GM23248 (cell line): ENCODE data around the gene PTPRD. TPM values are rescaled to one million over a fixed set of nuclear protein-coding genes. Genes with fewer than 3 reads are reported as not detected.

Experiments
- DNase-seq: peaks from one replicate; pipeline ENCODE4 v3.0.0-alpha.2; 2015
- H2AFZ ChIP-seq: fragments of 200-600 bp; sonication (generic); 2 replicates; pipeline ENCODE4 v1.6.1; 2016; ENCODE audit warnings: antibody characterized with exemption
- H3F3A ChIP-seq: fragments of 200-600 bp; sonication (generic); 2 replicates; pipeline ENCODE4 v1.6.1; 2016; ENCODE audit warnings: mild to moderate bottlenecking, antibody characterized with exemption, mixed run types; ENCODE audit not compliant: insufficient read depth
- H3K27ac ChIP-seq: fragments of 200-600 bp; sonication (generic); 2 replicates; pipeline ENCODE4 v1.5.1; 2016; ENCODE audit warnings: mild to moderate bottlenecking
- H3K27me3 ChIP-seq: fragments of 200-600 bp; sonication (generic); replicated peaks from 2 replicates; pipeline ENCODE4 v1.6.1; 2016; ENCODE audit warnings: mild to moderate bottlenecking; ENCODE audit not compliant: insufficient read depth
- H3K36me3 ChIP-seq: fragments of 200-600 bp; sonication (generic); 2 replicates; pipeline ENCODE4 v1.6.1; 2016; ENCODE audit warnings: low read depth, mild to moderate bottlenecking
- H3K4me1 ChIP-seq: fragments of 200-600 bp; sonication (generic); 2 replicates; pipeline ENCODE4 v1.6.1; 2016; ENCODE audit warnings: mild to moderate bottlenecking; ENCODE audit not compliant: insufficient read depth
- H3K4me2 ChIP-seq: fragments of 200-600 bp; sonication (generic); one replicate; pipeline ENCODE4 v1.6.1; 2016; ENCODE audit warnings: mild to moderate bottlenecking; ENCODE audit not compliant: unreplicated experiment
- H3K4me3 ChIP-seq: fragments of 200-600 bp; sonication (generic); 2 replicates; pipeline ENCODE4 v1.5.1; 2016; ENCODE audit warnings: mild to moderate bottlenecking
- H3K79me2 ChIP-seq: fragments of 200-600 bp; sonication (generic); 2 replicates; pipeline ENCODE4 v1.6.1; 2016; ENCODE audit warnings: mild to moderate bottlenecking; ENCODE audit not compliant: insufficient read depth
- H3K9ac ChIP-seq: fragments of 200-600 bp; sonication (generic); 2 replicates; pipeline ENCODE4 v1.6.1; 2016; ENCODE audit warnings: mild to moderate bottlenecking
- H3K9me2 ChIP-seq: fragments of 200-600 bp; sonication (generic); 2 replicates; pipeline ENCODE4 v1.6.1; 2016; ENCODE audit warnings: mixed run types, mild to moderate bottlenecking, moderate library complexity; ENCODE audit not compliant: insufficient read depth
- H3K9me3 ChIP-seq: fragments of 200-600 bp; sonication (generic); one replicate; pipeline ENCODE4 v1.6.1; 2017; ENCODE audit warnings: low read depth
- H4K20me1 ChIP-seq: fragments of 200-600 bp; sonication (generic); 2 replicates; pipeline ENCODE4 v1.6.0; 2016; ENCODE audit not compliant: insufficient read depth
- EZH2 ChIP-seq: fragments of 200-600 bp; sonication (generic); IDR thresholded peaks from 2 replicates; pipeline ENCODE4 v1.6.1; 2018; ENCODE audit warnings: antibody characterized with exemption, mild to moderate bottlenecking; ENCODE audit not compliant: insufficient read depth, poor library complexity, severe bottlenecking
- EZH2phosphoT487 ChIP-seq: fragments of 200-600 bp; sonication (generic); IDR thresholded peaks from 2 replicates; pipeline ENCODE4 v1.6.1; 2018; ENCODE audit warnings: antibody characterized with exemption, moderate library complexity, mild to moderate bottlenecking, low read depth; ENCODE audit not compliant: insufficient read depth
- WGBS, 2 experiments: methylation state at CpG; one replicate each; pipeline ENCODE4 v1.1.6; 2015 to 2017; ENCODE audit warnings: low lambda C conversion rate in 2 of 2, low coverage in 1 of 2; ENCODE audit errors: missing lambda C conversion rate in 2 of 2; 5-methylcytosine and 5-hydroxymethylcytosine counted together
- in situ Hi-C: fragments of 300-500 bp; cut with MboI; formaldehyde crosslinking; loops from 2 replicates; pipeline ENCODE4 v1.15.0; 2020
- polyA plus RNA-seq: library from polyadenylated mRNA; unstranded; fragments of >200 nt; fragmentation: Nextera tagmentation; extraction: Ambion mirVana; gene quantifications from 2 replicates; pipeline ENCODE4 v1.2.1, GENCODE V29; 2016
- total RNA-seq: library from RNA; depleted of rRNA; stranded (reverse); fragments of >200 nt; shearing (Covaris generic); gene quantifications from 2 replicates; pipeline ENCODE4 v1.2.3, GENCODE V29; 2014

The PTPRD gene
- total and polyA plus RNA-seq, 2 experiments from 2014 or later, result 0.05 TPM; not detected in 1

GRCh38 chr9:8589476-8589875, 2023.3 kb downstream of the PTPRD start:
- DNase-seq, result no peak
- H3K27ac ChIP-seq, result no peak overlapping the region
- H3K9ac ChIP-seq, result no peak overlapping the region
- H3K79me2 ChIP-seq, result no peaks in the 10 kb centered on the region
- no peaks in the 10 kb centered on the region for H3K36me3 ChIP-seq
- H2AFZ ChIP-seq, result no peak overlapping the region
- no peaks in the 10 kb centered on the region for H3K4me1 ChIP-seq
- H3K4me2 ChIP-seq, result no peak overlapping the region
- H3K27me3 ChIP-seq, result no peaks in the 10 kb centered on the region
- no peaks in the 10 kb centered on the region for H3F3A ChIP-seq
- TF ChIP-seq EZH2, result no peak
- H4K20me1 ChIP-seq, result no peaks in the 10 kb centered on the region
- 43 to 47% methylated on average over 4 of the region's 4 CpGs for WGBS, 2 experiments
- H3K9me3 ChIP-seq, result no peaks in the 10 kb centered on the region
- in situ Hi-C loops, result no loop called here
- H3K4me3 ChIP-seq, result no peak overlapping the region
- no peaks in the 10 kb centered on the region for H3K9me2 ChIP-seq

- Histone ChIP-seq H3K4me1 (no peaks in the 10 kb centered on the region), H2AFZ (no peak overlapping the region), H3K9ac (no peak overlapping the region), H3K4me3 (no peak overlapping the region), H3K79me2 (no peaks in the 10 kb centered on the region), H3K27me3 (no peaks in the 10 kb centered on the region), H3K36me3 (no peaks in the 10 kb centered on the region), H3F3A (no peaks in the 10 kb centered on the region), H3K4me2 (no peak overlapping the region), H4K20me1 (no peaks in the 10 kb centered on the region), H3K9me2 (no peaks in the 10 kb centered on the region), H3K9me3 (no peaks in the 10 kb centered on the region), H3K27ac (no peak overlapping the region)
- in situ Hi-C loops, result no loop called here
- TF ChIP-seq EZH2phosphoT487, result no peak
- no peak for TF ChIP-seq EZH2
- 6 to 17% methylated on average over 2 of the region's 2 CpGs for WGBS, 2 experiments
- DNase-seq, result no peak
Measured at GRCh38 chr9:8585036-8585435, 2027.8 kb downstream of the PTPRD start.

DNA sequence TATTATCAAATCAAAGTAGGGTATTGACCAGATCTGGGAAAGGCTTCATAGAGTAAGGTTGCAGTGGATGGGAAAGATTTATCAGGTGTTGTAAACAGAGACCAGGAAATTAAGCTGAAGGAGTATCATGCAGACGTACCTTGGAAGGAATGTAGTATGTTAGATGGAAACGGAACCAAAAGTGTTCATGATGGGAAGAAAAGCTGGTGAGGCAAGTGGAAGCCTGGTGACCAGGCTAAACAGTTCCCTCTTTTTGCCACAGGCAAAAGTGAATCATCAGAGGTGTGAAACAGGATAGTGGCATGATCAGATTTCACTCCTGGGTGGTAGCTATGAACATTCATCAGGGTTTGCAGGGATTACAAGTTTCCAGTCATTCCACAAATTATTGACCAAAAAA, 2033.1 kb downstream of the PTPRD start:
- Histone ChIP-seq H3K27me3 (no peaks in the 10 kb centered on the region), H3K9me3 (no peaks in the 10 kb centered on the region), H4K20me1 (no peaks in the 10 kb centered on the region), H3K4me3 (no peak overlapping the region), H3K79me2 (no peaks in the 10 kb centered on the region), H3K4me1 (no peaks in the 10 kb centered on the region), H3K9me2 (no peaks in the 10 kb centered on the region), H3K27ac (no peak overlapping the region), H3K36me3 (no peaks in the 10 kb centered on the region), H2AFZ (no peak overlapping the region), H3K9ac (no peak overlapping the region), H3F3A (no peaks in the 10 kb centered on the region), H3K4me2 (no peak overlapping the region)
- DNase-seq, result no peak
- TF ChIP-seq EZH2phosphoT487, result no peak
- no peak for TF ChIP-seq EZH2
- WGBS, 2 experiments, result 13 to 20% methylated on average over 2 of the region's 2 CpGs
- in situ Hi-C loops, result no loop called here

- Histone ChIP-seq H3F3A (no peaks in the 10 kb centered on the region), H3K4me3 (no peak overlapping the region), H3K9ac (no peak overlapping the region), H3K27me3 (no peaks in the 10 kb centered on the region), H3K4me2 (no peak overlapping the region), H3K9me2 (no peaks in the 10 kb centered on the region), H3K27ac (no peak overlapping the region), H4K20me1 (no peaks in the 10 kb centered on the region), H3K4me1 (no peaks in the 10 kb centered on the region), H3K36me3 (no peaks in the 10 kb centered on the region), H2AFZ (no peak overlapping the region), H3K9me3 (no peaks in the 10 kb centered on the region), H3K79me2 (no peaks in the 10 kb centered on the region)
- in situ Hi-C loops, result no loop called here
- DNase-seq, result no peak
- no peak for TF ChIP-seq EZH2
- no peak for TF ChIP-seq EZH2phosphoT487
Measured at GRCh38 chr9:8576741-8577140, 2036.1 kb downstream of the PTPRD start.

- Histone ChIP-seq H3K4me3 (no peak overlapping the region), H3K79me2 (no peaks in the 10 kb centered on the region), H2AFZ (no peak overlapping the region), H3K4me1 (no peaks in the 10 kb centered on the region), H3K27me3 (no peaks in the 10 kb centered on the region), H3K9me2 (no peaks in the 10 kb centered on the region), H3K4me2 (no peak overlapping the region), H4K20me1 (no peaks in the 10 kb centered on the region), H3K36me3 (no peaks in the 10 kb centered on the region), H3K9ac (no peak overlapping the region), H3F3A (no peaks in the 10 kb centered on the region), H3K9me3 (no peaks in the 10 kb centered on the region), H3K27ac (no peak overlapping the region)
- 32 to 33% methylated on average over 4 of the region's 4 CpGs for WGBS, 2 experiments
- TF ChIP-seq EZH2phosphoT487 (no peak), EZH2 (no peak)
- in situ Hi-C loops, result no loop called here
- no peak for DNase-seq
Measured at GRCh38 chr9:8574846-8575245, 2038.0 kb downstream of the PTPRD start.
